Neutrophil (primary cell): ENCODE results near the gene FPGS.

Experiments
- H3K27ac ChIP-seq: fragments of 200-600 bp; sonication (generic); 2 replicates; pipeline ENCODE4 v1.5.1; 2016; ENCODE audit warnings: mild to moderate bottlenecking, moderate library complexity
- H3K27me3 ChIP-seq: fragments of 200-600 bp; sonication (generic); 2 replicates; pipeline ENCODE4 v1.6.0; 2016; ENCODE audit warnings: mild to moderate bottlenecking
- H3K36me3 ChIP-seq: fragments of 200-600 bp; sonication (generic); 2 replicates; pipeline ENCODE4 v1.5.1; 2017
- H3K4me1 ChIP-seq, 2 experiments: fragments of 200-600 bp in 1 of 2; sonication (generic) in 1 of 2; 1 replicate in 1 of 2; 2 replicates in 1 of 2; pipeline versions ENCODE4 v1.5.1 to v1.6.1; 2013 to 2016; ENCODE audit warnings: low read depth in 1 of 2, low read length in 1 of 2, mild to moderate bottlenecking in 1 of 2, moderate library complexity in 1 of 2; ENCODE audit not compliant: control insufficient read depth in 1 of 2, insufficient read depth in 1 of 2
- H3K4me3 ChIP-seq, 2 experiments: fragments of 200-600 bp in 1 of 2; sonication (generic) in 1 of 2; 1 replicate in 1 of 2; 2 replicates in 1 of 2; pipeline ENCODE4 v1.5.1; 2013 to 2016; ENCODE audit warnings: low read depth in 1 of 2, low read length in 1 of 2, mild to moderate bottlenecking in 1 of 2, moderate library complexity in 1 of 2
- H3K9me3 ChIP-seq: fragments of 200-600 bp; sonication (generic); 2 replicates; pipeline ENCODE4 v1.5.1; 2016
- TF ChIP-seq, protein P1 (sequence below): fragments of 200-600 bp; sonication (generic); IDR thresholded peaks from 2 replicates; pipeline ENCODE4 v1.5.1; 2016; ENCODE audit warnings: antibody characterized with exemption

FPGS gene

DNA sequence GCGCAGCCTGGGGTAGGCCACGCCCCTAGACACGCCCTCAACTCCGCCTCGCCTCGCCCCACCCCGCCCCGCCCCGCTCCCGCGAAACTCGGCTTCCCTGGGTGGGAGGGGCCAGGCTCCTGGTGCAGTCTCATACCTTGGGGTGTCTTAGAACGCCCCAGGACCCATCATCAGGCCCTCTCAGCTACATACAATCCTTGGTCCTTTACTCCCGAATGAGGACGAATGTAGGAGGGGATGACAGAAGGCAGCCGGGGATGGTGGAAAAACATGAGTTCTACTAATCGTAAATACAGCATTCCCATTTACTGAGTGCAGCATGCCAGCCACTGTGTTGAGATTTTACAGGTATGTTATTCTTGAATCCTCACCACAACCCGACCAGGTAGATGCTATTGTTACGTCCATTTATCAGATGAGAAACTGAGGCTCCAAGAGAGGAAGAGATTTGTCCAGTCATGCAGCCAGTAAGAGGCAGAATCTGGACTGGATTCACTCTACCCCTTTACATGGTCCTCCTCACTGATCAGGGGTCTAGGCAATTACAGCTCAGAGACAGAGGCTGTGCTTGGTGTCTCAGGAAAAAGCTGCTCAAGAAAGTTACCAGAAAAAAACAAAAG is 31.0 kb upstream of the FPGS start:
- Histone ChIP-seq H3K27me3 (no peaks in the 10 kb centered on the region), H3K4me3 (peak overlapping the region; percentile 79 to 80), H3K27ac (peak overlapping the region; percentile 88), H3K9me3 (no peaks in the 10 kb centered on the region), H3K36me3 (peaks cover 85% of the 10 kb centered on the region), H3K4me1 (peaks cover 85 to 91% of the 10 kb centered on the region in 2 experiments)
- TF ChIP-seq, protein P1, sequence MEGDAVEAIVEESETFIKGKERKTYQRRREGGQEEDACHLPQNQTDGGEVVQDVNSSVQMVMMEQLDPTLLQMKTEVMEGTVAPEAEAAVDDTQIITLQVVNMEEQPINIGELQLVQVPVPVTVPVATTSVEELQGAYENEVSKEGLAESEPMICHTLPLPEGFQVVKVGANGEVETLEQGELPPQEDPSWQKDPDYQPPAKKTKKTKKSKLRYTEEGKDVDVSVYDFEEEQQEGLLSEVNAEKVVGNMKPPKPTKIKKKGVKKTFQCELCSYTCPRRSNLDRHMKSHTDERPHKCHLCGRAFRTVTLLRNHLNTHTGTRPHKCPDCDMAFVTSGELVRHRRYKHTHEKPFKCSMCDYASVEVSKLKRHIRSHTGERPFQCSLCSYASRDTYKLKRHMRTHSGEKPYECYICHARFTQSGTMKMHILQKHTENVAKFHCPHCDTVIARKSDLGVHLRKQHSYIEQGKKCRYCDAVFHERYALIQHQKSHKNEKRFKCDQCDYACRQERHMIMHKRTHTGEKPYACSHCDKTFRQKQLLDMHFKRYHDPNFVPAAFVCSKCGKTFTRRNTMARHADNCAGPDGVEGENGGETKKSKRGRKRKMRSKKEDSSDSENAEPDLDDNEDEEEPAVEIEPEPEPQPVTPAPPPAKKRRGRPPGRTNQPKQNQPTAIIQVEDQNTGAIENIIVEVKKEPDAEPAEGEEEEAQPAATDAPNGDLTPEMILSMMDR: no peak

DNA sequence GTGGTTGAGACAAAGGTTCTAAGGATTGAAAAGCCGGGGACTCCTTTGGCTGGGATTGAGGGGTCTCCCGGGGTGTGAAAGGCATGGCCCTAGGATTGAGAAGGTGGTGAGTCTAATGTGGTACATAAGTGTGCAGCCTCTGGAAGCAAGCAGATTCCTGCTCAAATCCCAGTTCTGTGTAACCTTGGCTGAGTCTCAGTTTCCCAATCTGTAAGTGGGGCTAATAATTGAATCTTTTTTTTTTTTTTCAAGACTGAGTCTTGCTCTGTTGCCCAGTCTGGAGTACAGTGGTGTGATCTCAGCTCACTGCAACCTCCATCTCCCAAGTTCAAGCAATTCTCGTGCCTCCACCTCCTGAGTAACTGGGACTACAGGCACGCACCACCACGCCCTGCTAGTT is 30.1 kb upstream of the FPGS start:
- no peak overlapping the region for H3K4me3 ChIP-seq
- TF ChIP-seq, protein P1: no peak
- H3K9me3 ChIP-seq: no peaks in the 10 kb centered on the region
- no peaks in the 10 kb centered on the region for H3K27me3 ChIP-seq
- peaks cover 77% of the 10 kb centered on the region for H3K36me3 ChIP-seq
- peak overlapping the region; percentile 88 for H3K27ac ChIP-seq
- peaks cover 86 to 89% of the 10 kb centered on the region in 2 experiments for H3K4me1 ChIP-seq

DNA sequence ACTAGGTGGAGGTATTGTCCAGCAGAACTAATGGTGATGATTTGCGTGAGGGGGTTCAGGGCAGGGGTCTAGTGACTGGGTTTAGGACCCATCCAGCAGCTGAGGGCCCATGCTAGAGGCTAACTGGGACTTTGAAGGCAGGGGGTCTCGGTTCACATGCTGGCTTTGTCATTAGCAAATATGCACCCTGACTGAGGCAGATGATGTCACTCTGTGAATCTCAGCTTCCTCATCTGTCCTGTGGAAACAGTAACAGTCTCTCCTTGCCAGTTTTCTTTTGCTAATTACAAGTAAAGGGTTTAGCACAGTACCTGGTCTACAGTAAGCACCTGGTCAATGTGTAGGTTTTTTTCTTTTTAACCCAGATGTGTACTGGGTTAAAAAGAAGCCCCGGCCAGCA is 29.4 kb upstream of the FPGS start:
- peaks cover 70% of the 10 kb centered on the region for H3K36me3 ChIP-seq
- no peak overlapping the region for H3K4me3 ChIP-seq
- H3K9me3 ChIP-seq: no peaks in the 10 kb centered on the region
- H3K27ac ChIP-seq: peak overlapping the region; percentile 88
- TF ChIP-seq, protein P1: no peak
- peaks cover 80 to 89% of the 10 kb centered on the region in 2 experiments for H3K4me1 ChIP-seq
- no peaks in the 10 kb centered on the region for H3K27me3 ChIP-seq

DNA sequence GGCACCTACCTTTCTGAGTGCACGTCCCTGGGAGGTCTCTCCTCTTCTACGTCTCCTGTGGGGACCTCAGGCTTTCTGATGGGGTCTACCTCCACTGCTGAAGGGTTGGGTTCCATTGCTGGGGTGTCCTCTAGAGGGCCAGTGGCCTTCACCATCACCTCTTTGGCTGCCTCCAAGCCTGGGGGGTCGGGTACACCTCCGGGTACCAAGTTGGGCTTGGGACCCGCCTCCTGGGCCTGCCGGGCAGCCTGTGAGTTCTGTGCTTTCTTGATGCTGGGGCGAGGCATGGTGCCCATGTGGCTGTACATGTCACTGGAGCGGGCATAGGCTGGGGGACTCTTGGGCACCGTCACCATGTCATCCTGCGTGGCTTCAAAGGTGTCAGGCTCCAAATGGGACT is 28.7 kb upstream of the FPGS start:
- TF ChIP-seq, protein P1: no peak
- Histone ChIP-seq H3K4me1 (peaks cover 77 to 87% of the 10 kb centered on the region in 2 experiments), H3K9me3 (no peaks in the 10 kb centered on the region), H3K27ac (peak overlapping the region; percentile 88), H3K4me3 (no peak overlapping the region), H3K36me3 (peaks cover 63% of the 10 kb centered on the region), H3K27me3 (no peaks in the 10 kb centered on the region)

DNA sequence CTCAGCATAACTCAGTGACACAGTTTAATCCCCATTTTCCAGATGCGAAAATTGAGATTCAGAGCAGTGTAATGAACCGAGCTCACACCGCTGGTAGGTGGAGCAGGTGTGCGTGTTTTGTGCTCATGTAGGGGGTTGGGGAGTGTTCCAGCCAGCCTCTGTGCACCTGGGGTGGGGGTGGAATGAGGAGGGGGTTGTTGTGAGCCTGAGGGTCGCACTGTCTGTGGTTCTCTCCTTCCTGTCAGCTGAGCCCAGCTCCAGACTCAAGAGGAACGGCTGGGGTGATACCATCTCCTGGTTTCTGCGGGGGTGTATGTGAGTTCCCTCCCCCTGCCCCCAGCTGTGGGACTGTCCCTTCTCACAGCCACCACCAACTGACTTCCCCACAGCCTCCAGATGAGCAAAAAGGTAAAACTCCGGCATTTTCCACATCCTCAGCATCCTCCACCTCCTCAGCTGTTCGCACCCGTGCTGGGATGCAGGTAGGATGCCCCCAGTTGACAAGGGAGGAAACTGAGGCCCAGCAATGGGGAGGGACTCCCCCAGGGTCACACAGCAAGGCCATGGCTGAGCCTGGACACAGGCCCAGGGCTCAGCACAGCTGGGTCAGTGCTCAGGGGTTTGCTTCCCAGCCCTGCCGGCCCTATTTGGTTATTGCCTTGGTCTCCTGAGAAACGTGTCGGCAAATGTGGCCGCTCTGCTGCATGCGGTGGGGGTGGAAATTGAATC is 26.3 kb upstream of the FPGS start:
- Histone ChIP-seq H3K27me3 (no peaks in the 10 kb centered on the region), H3K4me3 (peak overlapping the region; percentile 78 to 97), H3K27ac (peak overlapping the region; percentile 90), H3K9me3 (no peaks in the 10 kb centered on the region), H3K36me3 (peaks cover 46% of the 10 kb centered on the region), H3K4me1 (peaks cover 76 to 91% of the 10 kb centered on the region in 2 experiments)
- TF ChIP-seq, protein P1: peak; percentile 34
